T-helper 2 cell treated with Interferon-gamma antibody and Interleukin-4, amounts not matched to agents 5 μg/mL and 100 μg/mL, for 36 hours (primary cell): ENCODE data around the gene KLF7.

Source experiments
- DNase-seq: peaks from one replicate; pipeline ENCODE4 v3.0.0; 2021; ENCODE audit warnings: low spot score
- H3K27ac Mint-ChIP-seq: one replicate; pipeline ENCODE4 v1.8.0; 2021; ENCODE audit warnings: mild to moderate bottlenecking, mixed read lengths
- H3K27me3 Mint-ChIP-seq: one replicate; pipeline ENCODE4 v1.8.0; 2021; ENCODE audit warnings: low read depth, mixed read lengths
- H3K36me3 Mint-ChIP-seq: one replicate; pipeline ENCODE4 v1.8.0; 2021; ENCODE audit warnings: low read depth, mixed read lengths
- H3K4me1 Mint-ChIP-seq: one replicate; pipeline ENCODE4 v1.8.0; 2021; ENCODE audit warnings: low read depth, mixed read lengths
- H3K4me3 Mint-ChIP-seq: one replicate; pipeline ENCODE4 v1.8.0; 2022; ENCODE audit warnings: mild to moderate bottlenecking, moderate library complexity, mixed read lengths
- H3K9me3 Mint-ChIP-seq: one replicate; pipeline ENCODE4 v1.8.0; 2021; ENCODE audit warnings: mixed read lengths

Gene KLF7

DNA sequence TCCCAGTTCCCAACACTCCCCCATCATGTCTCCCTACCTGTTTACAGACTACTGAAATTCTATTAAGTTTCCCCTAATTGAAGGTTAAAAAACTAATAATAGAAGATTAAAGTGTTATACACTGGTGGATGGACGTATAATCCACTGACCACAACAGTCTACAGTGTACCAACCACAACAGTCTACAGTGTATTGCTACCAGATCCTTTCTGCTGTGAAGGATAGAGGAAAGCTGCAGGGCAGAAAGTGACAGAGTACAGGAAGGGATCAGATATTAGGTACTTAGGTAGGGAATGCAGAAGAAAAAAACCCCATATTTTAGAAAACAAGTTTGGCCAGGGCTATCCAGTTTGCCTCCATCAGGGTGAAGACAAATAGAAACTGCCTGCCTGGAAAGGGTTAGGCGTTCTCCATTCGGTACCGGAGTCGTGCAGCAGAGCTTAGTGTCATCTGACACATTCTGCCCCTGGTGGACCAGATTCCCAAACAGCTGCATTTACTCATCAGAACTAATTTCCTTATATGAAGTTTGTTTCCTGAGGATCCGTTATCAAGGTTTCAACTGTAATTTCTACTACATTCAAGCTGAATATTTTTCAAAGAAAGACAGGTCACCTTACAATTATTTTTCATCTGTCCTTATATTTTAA, 49.9 kb downstream of the KLF7 start:
- no peak for DNase-seq
- Mint-ChIP-seq H3K4me3 (no peak overlapping the region), H3K27me3 (no peaks in the 10 kb centered on the region), H3K27ac (no peak overlapping the region), H3K4me1 (peaks cover 6% of the 10 kb centered on the region), H3K36me3 (peaks cover 8% of the 10 kb centered on the region), H3K9me3 (no peaks in the 10 kb centered on the region)

DNA sequence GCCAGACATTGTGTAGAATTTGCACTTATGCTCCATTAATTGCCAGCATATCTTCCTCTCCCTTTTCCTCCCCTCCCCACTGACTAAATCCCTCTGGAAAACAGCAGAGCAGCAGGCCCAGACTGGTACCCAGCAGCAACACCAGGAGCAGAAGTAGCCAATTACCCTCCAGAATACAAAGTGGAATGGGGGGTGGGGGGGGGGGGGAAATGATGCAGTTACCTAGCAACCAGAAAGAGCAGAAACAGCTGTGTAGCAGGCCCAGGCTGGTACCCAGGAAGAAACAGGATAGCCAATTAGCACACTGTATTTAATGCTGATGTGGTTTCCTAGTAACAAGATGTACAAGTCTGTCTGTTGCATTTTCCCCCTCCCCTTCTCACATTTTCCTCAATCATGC, 52.3 kb downstream of the KLF7 start:
- Mint-ChIP-seq H3K36me3 (peaks cover 10% of the 10 kb centered on the region), H3K4me1 (peaks cover 9% of the 10 kb centered on the region), H3K4me3 (no peak overlapping the region), H3K27ac (no peak overlapping the region), H3K27me3 (no peaks in the 10 kb centered on the region), H3K9me3 (no peaks in the 10 kb centered on the region)
- no peak for DNase-seq

DNA sequence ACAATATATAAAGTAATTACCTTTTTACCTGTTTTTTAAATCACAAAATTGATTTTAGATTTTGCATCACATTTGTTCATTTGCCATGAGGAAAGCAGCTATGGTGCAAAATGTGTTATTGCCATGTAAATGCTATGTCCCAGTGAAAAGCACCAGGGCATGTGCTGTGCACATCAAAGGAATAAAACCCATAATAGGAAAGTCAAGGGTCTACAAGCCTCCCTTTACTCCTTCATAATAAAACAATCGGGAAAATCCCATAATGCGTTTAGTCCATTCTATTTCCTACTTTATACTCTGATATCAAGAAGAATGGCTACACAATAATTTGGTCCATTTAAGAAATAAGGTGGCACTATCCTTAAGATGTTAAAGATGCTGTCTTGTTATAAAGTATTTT, 53.0 kb downstream of the KLF7 start:
- Mint-ChIP-seq H3K4me3 (no peak overlapping the region), H3K4me1 (peaks cover 11% of the 10 kb centered on the region), H3K27me3 (no peaks in the 10 kb centered on the region), H3K27ac (no peak overlapping the region), H3K9me3 (no peaks in the 10 kb centered on the region), H3K36me3 (peaks cover 13% of the 10 kb centered on the region)
- DNase-seq: no peak

DNA sequence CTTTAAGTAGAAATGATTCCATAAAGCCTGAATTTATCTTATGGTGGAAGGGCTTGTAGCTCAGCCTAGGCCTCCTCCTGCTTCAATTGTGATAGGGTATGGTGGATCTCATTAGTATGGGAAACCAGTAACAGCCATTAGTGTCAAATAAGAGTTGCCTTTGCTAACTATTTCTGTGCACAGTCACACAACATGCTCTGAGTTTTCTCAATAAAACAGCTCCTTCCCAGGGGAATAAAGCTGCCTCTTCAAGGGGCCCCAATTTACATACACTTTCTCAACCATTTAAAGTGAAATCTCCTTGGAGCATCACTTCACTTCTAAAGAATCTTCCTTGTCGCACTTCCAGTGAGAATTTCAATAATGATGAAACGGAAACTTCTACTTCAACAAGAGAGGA, 53.4 kb downstream of the KLF7 start:
- Mint-ChIP-seq H3K9me3 (no peaks in the 10 kb centered on the region), H3K27ac (no peak overlapping the region), H3K36me3 (peaks cover 14% of the 10 kb centered on the region), H3K4me3 (no peak overlapping the region), H3K4me1 (peaks cover 11% of the 10 kb centered on the region), H3K27me3 (no peaks in the 10 kb centered on the region)
- DNase-seq: no peak

DNA sequence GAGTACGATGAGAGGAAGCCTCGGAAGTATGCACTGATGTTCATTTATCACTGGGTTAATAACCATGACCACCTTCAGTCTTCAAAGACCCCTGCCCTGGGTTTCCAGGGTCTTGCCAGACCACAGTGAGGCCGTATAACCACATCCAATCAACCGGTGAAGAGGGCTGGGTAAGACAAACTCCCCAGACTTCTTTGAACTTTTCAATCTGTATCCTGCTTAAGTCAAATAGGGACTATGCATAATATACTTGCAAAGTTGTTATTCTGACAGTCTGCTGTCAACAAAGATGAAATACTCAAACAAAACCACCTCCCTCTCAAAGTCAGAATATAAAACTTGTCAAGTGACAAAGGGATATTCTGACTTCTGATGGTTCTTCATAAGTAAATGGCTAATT, 54.0 kb downstream of the KLF7 start:
- Mint-ChIP-seq H3K4me1 (peaks cover 11% of the 10 kb centered on the region), H3K4me3 (no peak overlapping the region), H3K27ac (no peak overlapping the region), H3K27me3 (no peaks in the 10 kb centered on the region), H3K9me3 (no peaks in the 10 kb centered on the region), H3K36me3 (peaks cover 17% of the 10 kb centered on the region)
- DNase-seq: no peak

DNA sequence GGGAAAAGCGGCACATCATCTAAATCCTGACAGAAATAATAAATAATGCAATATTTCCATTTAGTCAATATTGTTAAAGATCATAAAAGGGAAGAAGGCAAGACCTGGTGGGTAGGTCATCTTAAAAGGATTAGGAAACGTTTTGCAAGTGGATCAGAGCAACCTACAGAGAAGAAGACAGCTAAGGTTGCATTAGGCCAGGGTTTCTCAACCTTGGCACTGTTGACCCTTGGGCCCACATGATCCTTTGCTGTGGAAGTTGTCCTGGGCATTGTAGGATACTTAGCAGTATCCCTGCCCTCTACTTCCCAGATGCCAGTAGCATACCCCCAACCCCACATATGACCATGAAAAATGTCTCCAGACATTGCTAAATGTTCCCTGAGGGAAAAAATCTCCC, 55.0 kb downstream of the KLF7 start:
- Mint-ChIP-seq H3K27ac (no peak overlapping the region), H3K36me3 (peaks cover 24% of the 10 kb centered on the region), H3K4me3 (no peak overlapping the region), H3K27me3 (no peaks in the 10 kb centered on the region), H3K9me3 (no peaks in the 10 kb centered on the region), H3K4me1 (peaks cover 14% of the 10 kb centered on the region)
- DNase-seq: no peak

DNA sequence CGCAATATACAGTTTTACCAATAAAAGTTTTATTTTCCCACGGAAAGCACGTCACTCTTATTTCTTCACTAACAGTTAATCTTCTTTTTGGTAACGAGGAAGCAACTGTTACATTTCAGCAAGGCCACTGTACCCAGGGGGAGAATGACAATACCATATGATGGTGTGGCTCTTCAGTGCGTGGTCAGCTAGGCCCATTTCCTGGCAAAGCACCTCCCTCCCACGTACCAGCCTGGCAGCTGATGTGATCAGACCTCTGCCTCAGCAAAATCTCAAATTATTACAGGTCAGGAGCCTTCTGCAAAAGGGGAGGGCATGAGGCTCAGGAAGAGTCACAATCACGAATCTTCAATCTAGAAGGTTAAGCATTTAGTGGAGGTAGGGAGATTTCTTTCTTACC, 55.4 kb downstream of the KLF7 start:
- Mint-ChIP-seq H3K4me1 (peaks cover 14% of the 10 kb centered on the region), H3K9me3 (no peaks in the 10 kb centered on the region), H3K36me3 (peaks cover 24% of the 10 kb centered on the region), H3K27ac (no peak overlapping the region), H3K4me3 (no peak overlapping the region), H3K27me3 (no peaks in the 10 kb centered on the region)
- DNase-seq: no peak

DNA sequence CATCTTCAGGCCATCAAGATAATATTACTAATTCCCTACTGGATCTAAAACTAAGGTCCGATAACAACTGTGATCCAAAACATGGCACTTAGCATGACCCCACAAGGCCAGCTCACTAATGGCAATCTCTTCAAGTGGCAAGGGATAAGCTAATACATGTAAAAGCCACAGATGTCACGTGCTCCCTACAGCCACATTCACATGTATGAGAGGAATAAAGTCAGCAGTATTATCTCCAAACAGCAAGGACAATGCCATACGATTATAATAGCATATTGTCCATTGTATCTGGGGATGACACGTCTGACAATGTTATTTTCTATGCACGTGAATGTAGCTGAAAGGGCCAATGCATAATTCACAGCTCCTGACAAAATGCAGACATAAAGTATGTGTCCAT, 56.0 kb downstream of the KLF7 start:
- Mint-ChIP-seq H3K36me3 (peaks cover 27% of the 10 kb centered on the region), H3K4me1 (peaks cover 14% of the 10 kb centered on the region), H3K4me3 (no peak overlapping the region), H3K27me3 (no peaks in the 10 kb centered on the region), H3K9me3 (no peaks in the 10 kb centered on the region), H3K27ac (no peak overlapping the region)
- no peak for DNase-seq

DNA sequence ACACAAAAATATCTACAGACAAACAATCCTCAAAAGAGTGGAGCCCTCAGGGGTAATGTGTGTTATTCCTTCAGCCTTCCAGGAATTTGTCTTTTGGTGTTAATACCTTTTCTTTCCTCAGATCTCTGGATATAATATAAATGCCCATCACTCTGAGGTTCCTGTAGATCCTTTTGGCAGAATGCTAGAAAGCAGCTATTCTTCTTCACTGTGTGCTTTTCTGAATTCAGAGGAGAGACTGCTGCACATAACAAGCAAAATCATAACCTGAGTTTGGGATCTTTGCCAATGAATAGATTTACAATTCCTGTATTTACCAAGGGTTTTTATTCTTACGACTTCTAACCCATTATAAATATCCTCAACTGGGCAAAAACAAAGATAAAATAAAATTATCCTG, 57.3 kb downstream of the KLF7 start:
- Mint-ChIP-seq H3K9me3 (no peaks in the 10 kb centered on the region), H3K36me3 (peaks cover 26% of the 10 kb centered on the region), H3K4me1 (peaks cover 12% of the 10 kb centered on the region), H3K27ac (no peak overlapping the region), H3K4me3 (no peak overlapping the region), H3K27me3 (no peaks in the 10 kb centered on the region)
- no peak for DNase-seq

DNA sequence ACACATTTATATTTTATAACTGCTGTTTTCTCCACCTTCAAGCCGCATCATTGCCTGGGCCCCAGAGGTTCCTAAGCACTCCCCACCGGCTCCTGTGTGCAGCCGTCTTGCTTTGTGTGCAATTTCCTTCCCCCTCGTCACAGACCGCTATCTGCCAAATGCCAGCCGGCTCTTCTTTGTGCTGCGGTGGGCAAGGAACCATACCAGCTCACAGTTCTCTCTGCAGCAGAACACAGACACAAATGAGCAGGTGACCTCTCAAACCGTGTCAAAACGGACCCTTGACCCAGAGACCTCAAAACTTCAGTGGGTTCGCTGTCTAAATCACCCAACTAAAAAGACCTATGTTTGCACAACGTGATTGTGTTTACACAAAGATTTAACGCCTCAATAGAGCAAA, 58.2 kb downstream of the KLF7 start:
- no peaks in the 10 kb centered on the region for H3K9me3 Mint-ChIP-seq
- DNase-seq: no peak
- H3K27me3 Mint-ChIP-seq: no peaks in the 10 kb centered on the region
- H3K4me3 Mint-ChIP-seq: no peak overlapping the region
- peaks cover 28% of the 10 kb centered on the region for H3K36me3 Mint-ChIP-seq
- peaks cover 11% of the 10 kb centered on the region for H3K4me1 Mint-ChIP-seq
- no peak overlapping the region for H3K27ac Mint-ChIP-seq

DNA sequence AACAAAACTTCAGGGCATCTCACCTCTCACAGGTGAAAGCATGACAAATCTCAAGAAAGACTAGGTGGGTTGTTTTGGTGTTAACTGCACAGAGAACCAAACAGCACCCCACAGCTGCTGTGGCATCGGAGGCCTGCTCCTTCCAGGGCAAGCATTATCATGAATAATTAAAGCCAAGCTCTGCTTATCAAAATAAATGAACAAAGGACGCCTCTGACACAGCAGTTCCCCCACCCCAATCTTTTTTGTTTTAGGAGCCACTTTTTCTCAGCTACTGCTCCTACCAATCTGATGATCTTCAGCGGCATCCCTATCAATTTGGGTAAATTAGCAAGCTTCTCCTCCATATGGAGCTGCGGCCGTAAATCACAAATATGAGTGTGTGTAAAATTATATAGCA, 58.6 kb downstream of the KLF7 start:
- Mint-ChIP-seq H3K27ac (no peak overlapping the region), H3K4me1 (peaks cover 10% of the 10 kb centered on the region), H3K27me3 (no peaks in the 10 kb centered on the region), H3K9me3 (no peaks in the 10 kb centered on the region), H3K4me3 (no peak overlapping the region), H3K36me3 (peaks cover 28% of the 10 kb centered on the region)
- no peak for DNase-seq

DNA sequence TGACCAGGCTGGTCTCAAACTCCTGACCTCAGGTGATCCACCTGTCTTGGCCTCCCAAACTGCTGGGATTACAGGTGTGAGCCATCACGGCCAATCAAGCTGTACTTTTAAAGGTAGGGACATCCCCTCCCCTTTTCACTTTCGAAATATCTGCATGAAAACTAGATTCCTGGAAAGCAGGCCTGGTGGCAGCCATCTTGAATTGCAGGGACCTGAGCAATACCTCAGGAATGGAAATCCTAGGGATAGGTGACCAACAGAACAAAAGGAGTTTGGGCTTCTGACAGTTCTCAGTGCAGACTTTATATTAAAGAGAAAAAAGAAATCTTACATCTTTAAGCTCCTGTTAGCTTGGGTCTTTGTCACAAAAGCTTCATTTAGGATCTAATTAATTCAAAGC, 62.6 kb downstream of the KLF7 start:
- DNase-seq: no peak

DNA sequence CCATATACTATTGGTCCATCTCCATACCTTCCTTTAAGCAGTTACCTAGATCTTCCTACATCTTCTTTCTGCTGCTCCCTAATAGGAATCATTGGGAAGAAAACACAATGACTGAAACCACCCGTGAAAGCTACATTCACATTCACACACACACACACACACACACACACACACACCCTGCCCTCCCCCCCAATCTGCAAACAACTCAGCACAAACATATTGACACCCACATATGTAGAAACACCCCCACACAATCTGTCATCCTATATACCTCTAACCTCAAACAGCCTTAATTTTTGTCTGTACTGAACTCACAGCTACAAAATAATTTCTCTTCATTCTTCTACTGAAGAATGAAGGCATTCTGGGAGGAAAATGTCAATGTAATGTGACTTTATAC, 63.8 kb downstream of the KLF7 start:
- Mint-ChIP-seq H3K36me3 (peaks cover 33% of the 10 kb centered on the region), H3K27ac (no peak overlapping the region), H3K4me1 (peaks cover 7% of the 10 kb centered on the region)

More for the DNA sequence above, 62.6 kb downstream of the KLF7 start:
- Mint-ChIP-seq H3K9me3 (no peaks in the 10 kb centered on the region), H3K4me3 (no peak overlapping the region), H3K36me3 (peaks cover 34% of the 10 kb centered on the region), H3K4me1 (peaks cover 9% of the 10 kb centered on the region), H3K27ac (no peak overlapping the region), H3K27me3 (no peaks in the 10 kb centered on the region)

DNA sequence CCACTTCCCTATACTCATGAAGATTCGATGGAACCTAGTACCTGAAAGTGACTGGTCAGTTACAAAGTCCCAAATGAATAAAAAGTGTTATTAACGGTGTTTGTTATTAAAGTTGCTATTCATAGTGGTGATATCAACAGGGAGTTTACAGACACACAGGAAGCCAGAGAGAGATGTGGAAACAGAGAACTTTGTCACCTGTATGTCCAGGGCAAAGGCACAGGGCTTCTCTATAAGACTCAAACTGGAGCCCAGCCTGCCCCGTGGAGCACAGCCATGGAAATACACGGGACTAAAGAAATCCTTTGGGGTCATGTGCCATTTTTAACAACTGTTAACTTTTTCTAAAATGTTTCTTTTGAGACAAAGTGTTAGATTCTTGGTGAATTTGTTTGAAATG, 68.5 kb downstream of the KLF7 start:
- DNase-seq: no peak
- Mint-ChIP-seq H3K36me3 (peaks cover 28% of the 10 kb centered on the region), H3K27ac (no peak overlapping the region), H3K27me3 (no peaks in the 10 kb centered on the region), H3K4me1 (peaks cover 9% of the 10 kb centered on the region), H3K4me3 (no peak overlapping the region), H3K9me3 (peaks cover 4% of the 10 kb centered on the region)

More for the DNA sequence above, 63.8 kb downstream of the KLF7 start:
- no peaks in the 10 kb centered on the region for H3K9me3 Mint-ChIP-seq
- DNase-seq: no peak
- no peak overlapping the region for H3K4me3 Mint-ChIP-seq
- H3K27me3 Mint-ChIP-seq: no peaks in the 10 kb centered on the region

DNA sequence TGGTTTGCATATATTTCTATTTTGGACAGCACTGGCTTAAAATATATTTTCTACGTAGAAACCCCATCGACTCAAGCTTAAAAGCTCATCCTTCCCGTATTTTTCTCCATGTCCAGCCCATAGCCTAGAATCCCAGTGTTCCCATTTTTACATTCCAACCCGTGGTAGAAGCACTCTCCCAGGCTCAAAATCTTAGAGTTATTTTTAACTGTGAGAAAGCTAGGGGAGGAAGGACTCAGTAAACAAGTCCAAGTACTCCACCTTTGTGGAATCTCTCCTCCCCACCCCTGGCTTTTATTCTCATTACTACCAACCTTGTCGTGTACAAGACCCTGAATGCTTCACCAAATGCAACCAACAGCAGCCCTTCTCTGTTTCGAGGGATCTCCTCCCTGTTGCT, 69.8 kb downstream of the KLF7 start:
- Mint-ChIP-seq H3K4me3 (no peak overlapping the region), H3K27me3 (no peaks in the 10 kb centered on the region), H3K27ac (no peak overlapping the region), H3K36me3 (peaks cover 30% of the 10 kb centered on the region), H3K9me3 (peaks cover 4% of the 10 kb centered on the region), H3K4me1 (peaks cover 16% of the 10 kb centered on the region)
- no peak for DNase-seq
